Activated CD4-positive, alpha-beta T cell treated with anti-CD3 and anti-CD28 coated beads, Interleukin-2, amount 50 U/mL, for 48 hours (primary cell): ENCODE data around the gene BAZ1A.
A peak's percentile ranks its signal among the peaks of the same experiment; 100 is the strongest.

Experiments used
- DNase-seq, 2 experiments: peaks; one replicate each; pipeline ENCODE4 v3.0.0-alpha.2; 2020

The BAZ1A gene, protein sequence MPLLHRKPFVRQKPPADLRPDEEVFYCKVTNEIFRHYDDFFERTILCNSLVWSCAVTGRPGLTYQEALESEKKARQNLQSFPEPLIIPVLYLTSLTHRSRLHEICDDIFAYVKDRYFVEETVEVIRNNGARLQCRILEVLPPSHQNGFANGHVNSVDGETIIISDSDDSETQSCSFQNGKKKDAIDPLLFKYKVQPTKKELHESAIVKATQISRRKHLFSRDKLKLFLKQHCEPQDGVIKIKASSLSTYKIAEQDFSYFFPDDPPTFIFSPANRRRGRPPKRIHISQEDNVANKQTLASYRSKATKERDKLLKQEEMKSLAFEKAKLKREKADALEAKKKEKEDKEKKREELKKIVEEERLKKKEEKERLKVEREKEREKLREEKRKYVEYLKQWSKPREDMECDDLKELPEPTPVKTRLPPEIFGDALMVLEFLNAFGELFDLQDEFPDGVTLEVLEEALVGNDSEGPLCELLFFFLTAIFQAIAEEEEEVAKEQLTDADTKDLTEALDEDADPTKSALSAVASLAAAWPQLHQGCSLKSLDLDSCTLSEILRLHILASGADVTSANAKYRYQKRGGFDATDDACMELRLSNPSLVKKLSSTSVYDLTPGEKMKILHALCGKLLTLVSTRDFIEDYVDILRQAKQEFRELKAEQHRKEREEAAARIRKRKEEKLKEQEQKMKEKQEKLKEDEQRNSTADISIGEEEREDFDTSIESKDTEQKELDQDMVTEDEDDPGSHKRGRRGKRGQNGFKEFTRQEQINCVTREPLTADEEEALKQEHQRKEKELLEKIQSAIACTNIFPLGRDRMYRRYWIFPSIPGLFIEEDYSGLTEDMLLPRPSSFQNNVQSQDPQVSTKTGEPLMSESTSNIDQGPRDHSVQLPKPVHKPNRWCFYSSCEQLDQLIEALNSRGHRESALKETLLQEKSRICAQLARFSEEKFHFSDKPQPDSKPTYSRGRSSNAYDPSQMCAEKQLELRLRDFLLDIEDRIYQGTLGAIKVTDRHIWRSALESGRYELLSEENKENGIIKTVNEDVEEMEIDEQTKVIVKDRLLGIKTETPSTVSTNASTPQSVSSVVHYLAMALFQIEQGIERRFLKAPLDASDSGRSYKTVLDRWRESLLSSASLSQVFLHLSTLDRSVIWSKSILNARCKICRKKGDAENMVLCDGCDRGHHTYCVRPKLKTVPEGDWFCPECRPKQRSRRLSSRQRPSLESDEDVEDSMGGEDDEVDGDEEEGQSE (N-terminal part only)

DNA sequence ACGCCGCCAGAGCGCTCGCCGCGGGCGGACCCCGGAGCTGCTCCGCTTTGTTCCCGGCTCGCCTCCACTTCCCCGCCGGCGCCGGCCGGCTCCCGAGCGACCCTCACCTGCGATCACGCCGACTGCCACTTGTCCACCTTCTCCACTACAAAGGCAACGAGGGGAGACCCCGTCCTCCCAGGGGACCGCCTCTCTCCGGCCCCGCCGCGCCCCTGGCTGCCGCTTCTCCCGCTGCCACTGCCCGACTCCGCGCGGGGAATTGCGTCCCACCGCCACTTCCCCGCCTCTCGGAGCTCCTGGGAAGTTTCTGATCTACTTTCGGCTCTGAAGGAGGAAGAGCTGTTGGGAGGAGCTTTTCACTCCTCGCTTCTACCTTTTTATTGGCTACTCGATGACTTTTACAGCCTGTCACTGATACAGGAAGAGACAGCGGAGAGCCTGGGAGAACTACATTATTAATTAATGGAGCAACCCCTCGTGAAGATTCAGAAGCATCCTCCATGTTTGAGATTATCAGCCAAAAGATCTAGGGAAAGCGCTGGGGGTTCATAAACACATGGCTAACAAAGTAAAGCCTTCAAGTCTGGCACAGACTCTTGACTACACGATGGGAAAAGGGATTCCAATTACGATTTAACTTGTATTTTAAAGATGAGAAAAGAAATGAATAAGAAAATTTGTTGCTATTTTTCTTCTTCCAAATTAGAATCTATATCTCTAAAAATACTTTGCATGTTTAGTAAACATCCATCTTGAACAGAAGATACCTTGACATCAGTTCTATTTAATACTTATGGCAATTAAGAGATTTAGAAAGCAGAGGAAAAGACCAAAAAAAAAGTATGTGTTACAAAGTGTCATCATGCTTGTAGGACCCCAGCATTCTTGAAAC is at the start of gene BAZ1A:
TSS of gene BAZ1A (minus strand) at position 330 of the 892 bp plus-strand sequence. CDS start 756 bp downstream, outside the sequence.
- DNase-seq: peak; percentile 51 to 54

DNA sequence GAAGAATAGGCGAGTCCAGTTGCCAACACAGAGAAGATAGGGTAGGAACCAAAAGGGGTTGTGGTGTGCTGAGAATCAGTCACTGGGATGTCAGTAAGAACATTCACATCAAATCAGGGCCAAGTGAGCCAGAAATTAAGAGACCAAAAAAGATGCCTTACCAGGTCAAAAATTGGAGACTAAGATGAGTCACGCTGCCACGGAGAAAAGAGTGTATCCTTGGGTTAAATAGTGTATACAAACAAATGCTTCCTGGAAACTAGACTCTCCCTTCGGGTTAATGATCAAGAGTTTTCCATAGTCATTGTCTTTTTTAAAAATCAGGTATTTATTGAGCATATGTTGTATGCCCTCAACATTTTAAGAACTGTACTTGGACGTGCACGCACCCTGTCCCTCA is 45.2 kb upstream of the BAZ1A start:
- DNase-seq: no peak

DNA sequence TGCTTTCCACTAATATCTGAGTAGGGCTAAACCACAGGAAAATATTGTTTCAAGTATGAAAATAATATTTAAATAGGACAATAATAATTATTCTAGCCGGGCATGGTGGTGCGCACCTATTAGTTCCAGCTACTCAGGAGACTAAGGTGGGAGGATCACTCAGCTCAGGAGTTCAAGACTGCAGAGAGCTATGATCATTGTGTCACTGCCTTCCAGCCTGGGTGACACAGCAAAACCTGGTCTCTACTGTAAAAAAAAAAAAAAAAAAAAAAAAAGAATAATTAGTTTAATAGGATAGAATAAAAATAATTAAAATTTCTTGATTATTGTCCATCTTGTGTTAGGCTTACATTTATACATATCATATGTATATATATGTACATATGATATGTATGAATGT is 38.5 kb upstream of the BAZ1A start:
- DNase-seq: no peak

DNA sequence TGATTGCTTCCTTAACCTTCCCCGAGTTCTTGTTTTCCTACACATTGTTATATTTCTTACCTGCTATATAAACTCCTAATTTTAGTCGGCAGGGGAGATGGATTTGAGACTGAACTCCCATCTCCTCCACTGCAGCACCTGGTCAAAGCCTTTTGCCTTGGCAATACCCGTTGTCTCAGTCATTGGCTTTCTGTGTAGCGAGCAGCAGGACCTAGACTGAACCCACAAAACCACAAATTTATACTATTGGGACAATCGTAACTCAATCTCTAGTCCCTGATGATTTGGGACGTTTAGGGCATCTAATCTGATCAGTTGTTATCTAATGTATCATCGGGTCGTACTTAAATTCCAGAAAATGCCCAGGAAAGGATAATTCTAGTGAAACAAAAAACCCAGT is 37.8 kb upstream of the BAZ1A start:
- DNase-seq: no peak

DNA sequence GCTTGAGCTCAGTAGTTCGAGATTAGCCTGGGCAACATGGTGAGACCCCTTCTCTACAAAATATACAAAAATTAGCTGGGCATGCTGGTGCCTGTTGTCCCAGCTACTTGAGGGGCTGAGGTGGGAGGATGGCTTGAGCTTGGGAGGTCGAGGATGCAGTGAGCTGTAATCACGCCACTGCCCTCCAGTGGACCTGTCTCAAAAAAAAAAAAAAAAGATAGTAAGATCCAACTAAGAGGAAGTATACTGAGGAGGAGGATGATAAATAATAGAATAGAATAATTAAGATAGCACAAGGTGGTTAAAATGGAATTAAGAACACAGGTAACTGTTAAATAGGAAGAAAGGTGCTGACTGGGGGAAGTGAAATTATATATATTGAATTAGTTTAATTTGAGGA is 37.0 kb upstream of the BAZ1A start:
- no peak for DNase-seq

DNA sequence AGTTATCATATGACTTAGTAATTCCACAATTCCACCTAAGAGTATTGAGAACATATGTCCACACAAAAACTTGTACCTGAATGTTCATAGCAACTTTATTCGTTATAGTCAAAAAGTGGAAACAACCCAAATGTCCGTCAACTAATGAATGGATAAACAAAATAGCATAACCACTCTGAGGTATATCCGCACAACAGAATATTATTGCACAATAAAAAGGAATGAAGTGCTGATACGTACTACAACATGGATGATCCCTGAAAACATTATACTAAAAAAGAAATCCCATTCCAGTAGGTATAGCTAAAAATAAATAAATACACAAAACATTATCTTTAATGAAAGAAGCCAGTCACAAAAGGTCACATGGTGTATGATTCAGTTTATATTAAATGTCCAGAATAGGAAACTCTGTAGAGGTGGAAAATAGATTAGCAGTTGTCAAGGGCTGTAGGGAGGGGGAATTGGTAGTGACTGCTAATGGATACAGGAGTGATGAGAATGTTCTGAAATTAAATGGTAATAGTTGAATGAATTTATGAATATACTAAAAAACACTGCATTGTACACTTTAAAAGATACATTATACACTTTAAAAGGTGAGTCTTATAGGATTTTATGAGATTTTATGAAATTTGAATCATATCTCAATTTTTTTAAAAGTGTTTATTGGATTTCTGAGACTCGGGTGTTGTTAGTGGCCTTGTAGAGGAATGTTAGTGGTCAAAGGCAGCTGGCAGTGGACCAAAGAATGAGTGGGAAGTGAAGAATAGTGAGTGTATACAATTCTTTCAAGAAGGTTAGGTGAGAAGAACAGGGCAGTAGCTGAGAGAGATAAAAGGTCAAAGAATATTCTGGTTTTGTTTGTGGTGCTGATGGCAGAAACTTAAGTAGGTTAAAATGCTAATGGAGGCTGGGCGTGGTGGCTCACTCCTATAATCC is 36.3 kb upstream of the BAZ1A start:
- DNase-seq: no peak

DNA sequence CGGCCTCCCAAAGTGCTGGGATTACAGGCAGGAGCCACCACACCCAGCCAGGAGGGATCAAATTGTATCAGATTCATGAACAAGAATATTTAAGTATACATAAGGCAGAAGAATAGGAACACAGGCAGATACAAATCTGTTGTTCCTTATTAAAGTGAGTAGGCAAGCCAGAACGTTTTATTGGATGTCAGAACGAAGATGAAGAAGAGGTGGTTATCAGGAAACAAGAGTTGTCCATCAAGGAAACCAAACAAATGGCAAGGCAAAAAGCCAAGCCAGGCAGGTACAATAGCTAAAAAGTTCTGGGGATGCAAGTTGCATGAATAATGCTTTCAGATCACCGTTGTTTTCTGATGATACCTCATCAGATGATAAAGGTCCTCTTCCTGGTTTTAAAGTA is 31.1 kb upstream of the BAZ1A start:
- no peak for DNase-seq

DNA sequence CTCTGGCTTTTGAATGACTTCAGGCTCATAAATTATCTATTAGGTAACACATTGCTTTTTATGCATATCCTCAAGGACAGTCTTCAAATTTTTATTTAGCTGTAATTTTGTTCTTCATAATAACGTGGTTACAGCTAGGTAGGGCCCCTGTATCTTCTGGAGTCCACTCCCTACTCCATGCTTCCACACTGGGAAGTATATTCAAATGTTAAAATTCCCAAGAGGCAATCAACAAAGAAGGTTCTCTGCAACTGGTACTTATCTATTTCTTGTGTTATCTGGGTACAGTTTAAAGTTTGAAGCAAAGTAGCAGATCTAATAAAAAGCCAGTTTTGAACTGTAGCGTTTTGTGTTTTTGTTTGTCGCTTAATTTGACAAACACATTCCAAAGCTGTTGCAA is 20.1 kb upstream of the BAZ1A start:
- no peak for DNase-seq

DNA sequence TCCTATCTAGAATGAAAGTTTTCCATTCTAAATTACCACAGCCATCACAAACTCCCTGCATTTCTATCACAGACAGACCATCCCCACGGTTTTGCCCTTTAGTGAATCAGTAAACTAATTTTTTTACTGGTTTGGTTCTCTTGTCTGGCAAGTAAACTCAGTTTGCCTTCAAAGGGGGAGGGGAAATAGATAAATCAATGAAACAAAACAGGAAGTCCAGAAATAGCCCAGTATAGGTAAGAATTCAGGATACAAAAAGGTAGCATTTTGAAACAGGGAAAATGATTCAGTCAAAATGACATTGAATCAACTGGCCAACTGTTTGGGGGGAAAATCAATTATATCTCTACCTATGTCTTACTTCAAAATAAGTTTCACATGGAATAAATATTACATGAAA is 15.8 kb upstream of the BAZ1A start:
- DNase-seq: no peak

DNA sequence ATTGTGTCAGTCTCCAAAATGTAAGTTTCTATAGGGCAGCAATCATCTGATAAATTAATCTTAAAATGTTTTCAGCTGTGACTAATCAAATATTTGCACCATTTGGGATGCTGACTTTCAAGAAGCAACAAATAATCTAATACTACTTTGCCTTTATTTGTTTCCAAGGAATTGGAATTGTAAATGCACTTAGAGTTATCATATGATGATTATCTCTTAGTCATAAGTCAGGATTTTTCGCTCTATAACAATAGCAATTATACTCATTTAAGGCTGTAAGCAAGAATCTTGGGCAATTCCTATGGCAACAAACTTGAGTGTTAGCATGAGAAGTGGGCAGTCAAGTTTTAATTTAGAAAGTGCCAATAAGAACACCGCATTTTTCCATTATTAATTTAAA is 13.0 kb upstream of the BAZ1A start:
- no peak for DNase-seq

DNA sequence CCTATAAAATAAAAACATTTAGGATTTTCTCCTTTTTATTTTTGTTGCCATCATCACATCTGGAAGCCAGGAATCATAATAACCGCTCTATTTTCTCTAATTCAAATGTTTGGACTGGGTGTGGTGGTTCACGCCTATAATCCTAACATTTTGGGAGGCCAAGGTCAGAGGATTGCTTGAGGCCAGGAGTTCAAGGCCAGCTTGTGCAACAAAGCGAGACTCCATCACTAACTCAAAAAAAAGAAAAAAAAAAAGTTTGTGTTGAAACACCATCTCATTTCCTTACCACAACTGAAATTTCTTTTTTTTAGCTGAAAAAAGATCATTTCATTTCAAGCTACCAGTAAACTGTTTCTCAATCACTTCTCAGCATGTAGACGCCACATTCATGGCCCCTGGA is 8.8 kb upstream of the BAZ1A start:
- DNase-seq: no peak

DNA sequence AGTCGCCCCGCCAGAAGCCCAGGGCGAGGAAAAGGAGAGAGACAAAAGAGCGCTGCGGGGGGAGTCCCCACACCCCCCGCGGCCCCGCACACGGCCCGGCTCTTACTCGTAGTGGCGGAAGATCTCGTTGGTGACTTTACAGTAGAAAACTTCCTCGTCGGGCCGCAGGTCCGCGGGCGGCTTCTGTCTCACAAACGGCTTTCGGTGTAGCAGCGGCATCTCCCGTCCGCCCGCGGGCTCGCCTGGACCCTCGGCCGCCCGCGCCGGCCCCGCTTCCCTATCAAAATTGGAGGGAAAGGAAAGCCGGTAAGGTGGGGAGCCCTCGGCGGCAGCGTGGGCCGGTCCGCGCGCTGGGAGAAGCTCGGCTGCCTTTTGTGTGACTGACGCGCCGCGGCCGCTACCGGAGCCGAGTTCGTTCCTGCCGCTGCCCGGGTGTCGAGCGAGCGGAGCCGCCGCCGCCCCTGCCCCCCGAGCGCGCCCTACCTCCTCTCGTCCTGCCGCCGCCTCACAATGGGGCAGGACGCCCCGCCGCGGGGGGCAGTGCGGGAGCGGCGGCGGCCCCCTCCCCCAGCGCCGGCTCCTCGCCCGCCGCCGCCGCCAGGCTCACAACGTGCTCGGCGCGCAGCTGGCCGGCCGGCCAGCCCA is 652 bp downstream of the BAZ1A start:
- peak; percentile 56 to 66 for DNase-seq

DNA sequence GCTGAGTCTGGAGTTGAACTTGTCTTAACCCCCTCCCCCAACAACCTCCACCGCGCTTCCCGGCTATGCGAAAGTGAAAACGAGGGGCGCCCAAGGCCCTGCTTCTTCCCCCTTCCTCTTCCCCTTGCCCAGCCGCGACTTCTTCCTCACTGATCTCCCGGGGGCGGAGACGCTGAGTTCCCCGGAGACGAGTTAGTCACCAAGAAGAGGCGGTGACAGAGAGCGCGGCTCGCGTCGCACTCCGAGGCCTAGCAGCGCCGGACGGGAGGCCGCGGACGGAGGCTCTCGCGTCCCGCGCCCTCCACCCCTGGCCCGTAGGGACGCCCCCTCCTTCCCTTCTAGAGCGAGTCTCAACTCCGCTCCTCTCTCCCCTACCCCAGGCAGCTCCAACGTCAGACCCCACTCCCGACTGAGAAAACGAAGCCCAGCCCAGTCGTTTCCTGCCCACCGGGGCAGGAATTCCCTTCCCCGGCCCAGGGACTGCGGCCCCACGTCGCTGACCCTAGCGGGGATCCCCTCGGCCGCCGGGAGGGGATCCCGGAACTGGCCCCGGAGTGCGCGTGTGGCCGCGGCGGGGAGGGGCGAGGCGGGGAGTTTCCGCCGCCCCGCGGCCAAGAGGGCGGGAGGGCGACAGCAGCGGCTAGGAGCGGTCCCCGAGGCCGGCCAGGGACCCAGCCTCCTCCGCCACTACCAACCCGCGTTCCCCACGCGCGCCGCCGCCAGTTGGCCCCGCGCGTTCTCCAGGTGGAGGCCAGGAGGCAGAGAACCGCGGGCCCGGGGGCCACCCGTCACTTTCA is 1.4 kb downstream of the BAZ1A start:
- DNase-seq: peak; percentile 87 to 90

DNA sequence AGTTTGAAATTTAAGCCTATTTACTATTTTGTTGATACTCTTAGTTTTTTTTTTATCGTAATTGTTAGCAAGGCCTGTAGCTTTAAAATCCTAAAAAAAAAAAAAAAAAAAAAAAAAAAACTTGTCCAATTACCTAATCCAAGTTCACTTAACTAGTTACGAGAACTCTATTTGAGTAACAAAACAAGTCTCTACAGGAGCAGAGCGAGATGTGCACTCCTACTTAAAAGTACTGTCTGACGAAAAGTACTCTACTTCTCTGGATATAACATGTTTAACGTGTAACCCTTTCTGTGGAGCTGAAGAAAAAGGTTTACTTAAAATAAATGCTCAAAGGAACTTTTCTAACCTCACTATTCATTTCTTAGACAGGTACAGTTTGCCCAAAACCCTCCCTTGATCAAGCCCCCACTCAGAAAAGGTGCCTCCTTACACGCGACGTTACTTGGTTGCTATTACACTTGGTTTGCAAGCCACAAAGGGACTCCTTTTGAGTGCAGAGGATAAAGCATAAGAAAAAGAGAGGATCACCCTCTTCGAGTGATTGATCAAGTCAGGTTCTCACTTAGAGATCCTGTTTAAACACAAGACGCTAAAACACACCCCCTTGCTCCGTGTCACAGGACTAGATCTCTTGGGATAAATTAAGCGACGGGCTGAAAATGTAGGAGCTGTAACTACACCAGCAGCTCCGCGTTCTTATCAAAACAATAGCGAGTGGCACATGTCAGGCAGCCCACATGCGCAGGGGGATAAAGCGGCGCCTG is 2.2 kb downstream of the BAZ1A start:
- no peak for DNase-seq

DNA sequence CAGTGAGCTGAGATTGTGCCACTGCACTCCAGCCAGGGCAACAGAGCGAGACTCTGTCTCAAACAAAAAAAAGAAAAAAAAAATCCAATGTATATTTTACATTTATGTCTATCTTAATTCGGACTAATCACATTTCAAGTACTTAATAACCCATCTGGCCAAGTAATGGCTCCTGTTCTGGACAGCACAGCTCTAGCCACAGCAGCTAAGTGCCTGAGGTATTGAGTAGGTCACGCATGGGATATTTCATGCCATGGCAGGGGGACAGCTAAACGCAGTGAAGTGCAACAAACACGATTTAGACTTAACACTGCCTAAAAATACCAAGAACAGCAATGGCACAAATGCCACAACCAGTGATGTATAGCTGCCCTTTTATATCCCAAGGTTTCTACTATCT is 8.0 kb downstream of the BAZ1A start:
- no peak for DNase-seq

DNA sequence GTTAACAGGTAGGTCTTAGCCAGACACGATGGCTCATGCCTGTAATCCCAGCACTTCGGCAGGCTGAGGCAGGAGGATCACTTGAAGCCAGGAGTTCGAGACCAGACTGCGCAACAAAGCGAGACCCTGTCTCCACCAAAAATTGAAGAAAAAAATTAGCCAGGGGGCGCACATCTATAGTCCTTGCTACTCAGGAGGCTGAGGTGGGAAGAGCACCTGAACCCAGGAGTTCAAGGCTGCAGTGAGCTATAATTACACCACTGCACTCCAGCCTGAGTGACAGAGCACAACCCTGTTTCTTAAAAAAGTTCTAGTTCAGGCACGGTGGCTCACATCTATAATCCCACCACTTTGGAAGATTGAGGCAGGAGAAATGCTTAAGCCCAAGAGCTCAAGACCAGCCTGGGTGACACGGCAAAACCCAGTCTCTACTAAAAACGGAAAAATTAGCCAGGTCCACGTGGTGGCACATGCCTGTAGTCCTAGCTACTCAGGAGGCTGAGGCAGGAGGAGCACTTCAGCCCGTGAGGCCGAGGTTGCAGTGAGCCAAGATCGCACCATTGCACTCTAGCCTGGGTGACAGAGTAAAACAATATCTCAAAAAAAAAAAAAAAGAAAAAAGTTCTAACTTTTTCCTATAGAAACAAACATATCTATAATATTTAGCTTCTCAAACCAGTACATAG is 9.1 kb downstream of the BAZ1A start:
- no peak for DNase-seq

DNA sequence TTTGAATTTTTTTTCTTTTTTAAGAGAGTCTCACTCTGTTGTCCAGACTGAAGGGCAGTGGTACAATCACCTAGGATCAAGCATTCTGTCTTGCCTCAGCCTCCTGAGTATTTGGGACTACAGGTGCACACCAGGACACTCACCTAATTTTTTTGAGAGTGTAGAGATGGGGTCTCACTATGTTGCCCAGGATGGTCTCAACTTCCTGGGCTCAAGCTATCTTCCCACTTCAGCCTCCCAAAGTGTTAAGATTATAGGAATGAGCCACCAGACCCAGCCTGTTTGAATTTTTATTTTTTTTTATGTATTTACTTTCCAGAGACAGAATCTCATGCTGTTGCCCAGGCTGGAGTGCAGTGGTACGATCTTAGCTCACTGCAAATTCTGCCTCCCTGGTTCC is 11.3 kb downstream of the BAZ1A start:
- DNase-seq: no peak

DNA sequence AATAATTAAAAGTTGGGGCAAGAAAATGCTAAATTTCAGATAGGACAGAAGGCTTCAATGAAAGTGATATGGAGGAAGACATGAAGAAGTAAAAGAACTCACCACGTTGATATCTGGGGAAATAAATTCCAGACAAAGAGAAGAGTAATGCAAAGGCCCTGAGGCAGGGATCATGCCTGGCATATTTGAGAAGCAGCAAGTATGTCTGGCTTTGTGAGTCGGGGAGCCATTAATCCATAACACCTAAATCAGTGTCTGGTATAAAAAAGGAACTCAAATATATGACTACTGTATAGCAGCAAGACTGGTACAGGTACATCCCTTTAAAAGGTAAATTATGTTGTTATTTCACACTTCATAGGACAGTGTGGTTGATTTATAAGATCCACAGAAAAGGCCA is 16.4 kb downstream of the BAZ1A start:
- DNase-seq: no peak
